Medulla oblongata (tissue), 1 donor: ENCODE results near the gene ARHGAP45.
A peak's percentile ranks its signal among the peaks of the same experiment; 100 is the strongest.
"Not testable (repeated sequence)": the region's sequence is repeated elsewhere in the genome, so short reads cannot be mapped to it uniquely, and the experiment has no call there.

ENCODE experiments used
- DNase-seq: peaks from one replicate; pipeline ENCODE4 v3.0.0-alpha.2; 2015; ENCODE audit errors: extremely low spot score

ARHGAP45 gene

GRCh38 chr19:1066748-1067340 lies at the start of gene ARHGAP45:
TSS of gene ARHGAP45 (plus strand) at chr19:1067167. CDS start at chr19:1067406, 239 bp downstream.
- peak; percentile 24 for DNase-seq

- DNase-seq = no peak
Measured at GRCh38 chr19:1017906-1018305, 49.1 kb upstream of the ARHGAP45 start.

- no peak for DNase-seq
Measured at GRCh38 chr19:1018393-1018792, 48.6 kb upstream of the ARHGAP45 start.

- DNase-seq = no peak
Measured at GRCh38 chr19:1018932-1019615, 47.9 kb upstream of the ARHGAP45 start.

- no peak for DNase-seq
Measured at GRCh38 chr19:1019616-1019961, 47.4 kb upstream of the ARHGAP45 start.

- no peak for DNase-seq
Measured at GRCh38 chr19:1019980-1020867, 46.7 kb upstream of the ARHGAP45 start.

GRCh38 chr19:1020868-1021425 lies 46.0 kb upstream of the ARHGAP45 start, which contains the start of gene TMEM259:
TSS of gene TMEM259 (minus strand) at chr19:1021123. CDS start at chr19:1020996, 127 bp downstream.
- DNase-seq = peak; percentile 98

GRCh38 chr19:1023883-1024188 lies 43.1 kb upstream of the ARHGAP45 start:
- DNase-seq = not testable (repeated sequence)

- not testable (repeated sequence) for DNase-seq
Measured at GRCh38 chr19:1025080-1025479, 41.9 kb upstream of the ARHGAP45 start.

GRCh38 chr19:1025960-1026782 lies 40.8 kb upstream of the ARHGAP45 start, which contains the start of gene CNN2:
TSS of gene CNN2 (plus strand) at chr19:1026608. CDS start at chr19:1026662, 54 bp downstream.
- no peak for DNase-seq

- DNase-seq = no peak
Measured at GRCh38 chr19:1026783-1027649, 40.0 kb upstream of the ARHGAP45 start.

GRCh38 chr19:1027650-1028061 lies 39.3 kb upstream of the ARHGAP45 start:
- no peak for DNase-seq

- no peak for DNase-seq
Measured at GRCh38 chr19:1028062-1028926, 38.7 kb upstream of the ARHGAP45 start.

- no peak for DNase-seq
Measured at GRCh38 chr19:1032264-1032867, 34.6 kb upstream of the ARHGAP45 start.

- no peak for DNase-seq
Measured at GRCh38 chr19:1035998-1036621, 30.9 kb upstream of the ARHGAP45 start.

- no peak for DNase-seq
Measured at GRCh38 chr19:1037621-1038064, 29.3 kb upstream of the ARHGAP45 start.

- no peak for DNase-seq
Measured at GRCh38 chr19:1038978-1039645, 27.9 kb upstream of the ARHGAP45 start.
